Keratinocyte (primary cell): ENCODE measurements around the gene PSAPL1.

ENCODE experiments used
- EZH2 ChIP-seq: IDR thresholded peaks from one replicate; pipeline ENCODE4 v1.6.1; 2012; ENCODE audit warnings: inconsistent platforms, mild to moderate bottlenecking, low read length, moderate library complexity
- TF ChIP-seq, protein P1 (sequence below), 3 experiments: IDR thresholded peaks in 1 of 3; conservative IDR thresholded peaks in 1 of 3; optimal IDR thresholded peaks in 1 of 3; 2 replicates in 2 of 3; 3 replicates in 1 of 3; pipeline versions ENCODE3 to v1.5.1; 2011; ENCODE audit warnings: low read length in 3 of 3, mild to moderate bottlenecking in 3 of 3, moderate library complexity in 2 of 3, control low read depth in 1 of 3, inconsistent platforms in 1 of 3; ENCODE audit not compliant: insufficient read depth in 2 of 3; ENCODE audit errors: extremely low read depth in 1 of 3

DNA sequence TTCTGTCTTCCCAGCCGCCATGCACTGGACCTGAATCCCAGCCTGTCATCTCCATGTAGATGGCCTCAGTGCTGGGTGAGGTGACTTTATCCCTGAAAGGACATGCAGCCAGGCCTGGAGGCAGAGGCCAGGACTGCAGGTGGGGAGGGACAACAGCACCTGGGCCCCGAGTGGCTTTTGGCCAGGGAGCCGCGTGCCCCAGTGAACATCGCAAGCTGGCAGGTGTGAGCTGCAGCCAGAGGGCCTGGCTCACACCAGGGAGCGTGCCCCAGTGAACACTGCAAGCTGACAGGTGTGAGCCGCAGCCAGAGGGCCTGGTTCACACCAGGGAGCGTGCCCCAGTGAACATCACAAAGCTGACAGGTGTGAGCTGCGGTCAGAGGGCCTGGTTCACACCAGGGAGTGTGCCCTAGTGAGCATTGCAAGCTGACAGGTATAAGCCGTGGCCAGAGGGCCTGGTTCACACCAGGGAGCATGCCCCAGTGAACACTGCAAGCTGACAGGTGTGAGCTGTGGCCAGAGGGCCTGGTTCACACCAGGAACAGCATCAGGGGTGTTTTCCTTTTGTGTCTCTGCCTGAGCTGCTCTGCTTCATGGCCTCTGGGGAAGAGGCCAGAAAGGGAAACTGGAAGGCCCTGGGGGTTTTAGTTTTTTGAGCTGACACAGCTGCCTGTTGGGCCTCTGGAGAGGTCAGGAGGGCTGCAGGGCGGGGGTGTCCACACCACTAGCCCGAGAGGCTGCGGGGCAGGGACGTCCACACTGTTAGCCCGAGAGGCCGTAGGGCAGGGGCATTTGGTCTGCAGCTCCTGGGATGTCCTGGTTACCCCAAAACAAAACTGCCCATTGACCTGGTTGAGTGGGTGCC is 22.7 kb upstream of the PSAPL1 start:
- TF ChIP-seq, protein P1, sequence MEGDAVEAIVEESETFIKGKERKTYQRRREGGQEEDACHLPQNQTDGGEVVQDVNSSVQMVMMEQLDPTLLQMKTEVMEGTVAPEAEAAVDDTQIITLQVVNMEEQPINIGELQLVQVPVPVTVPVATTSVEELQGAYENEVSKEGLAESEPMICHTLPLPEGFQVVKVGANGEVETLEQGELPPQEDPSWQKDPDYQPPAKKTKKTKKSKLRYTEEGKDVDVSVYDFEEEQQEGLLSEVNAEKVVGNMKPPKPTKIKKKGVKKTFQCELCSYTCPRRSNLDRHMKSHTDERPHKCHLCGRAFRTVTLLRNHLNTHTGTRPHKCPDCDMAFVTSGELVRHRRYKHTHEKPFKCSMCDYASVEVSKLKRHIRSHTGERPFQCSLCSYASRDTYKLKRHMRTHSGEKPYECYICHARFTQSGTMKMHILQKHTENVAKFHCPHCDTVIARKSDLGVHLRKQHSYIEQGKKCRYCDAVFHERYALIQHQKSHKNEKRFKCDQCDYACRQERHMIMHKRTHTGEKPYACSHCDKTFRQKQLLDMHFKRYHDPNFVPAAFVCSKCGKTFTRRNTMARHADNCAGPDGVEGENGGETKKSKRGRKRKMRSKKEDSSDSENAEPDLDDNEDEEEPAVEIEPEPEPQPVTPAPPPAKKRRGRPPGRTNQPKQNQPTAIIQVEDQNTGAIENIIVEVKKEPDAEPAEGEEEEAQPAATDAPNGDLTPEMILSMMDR (optimal IDR thresholded peaks at IDR 0.05 in 1 of 3, IDR thresholded peaks at IDR 0.05 in 1 of 3, conservative IDR thresholded peaks at IDR 0.05 in 1 of 3; ENCODE audit: extremely low read depth in 1 of 3, insufficient read depth in 2 of 3, low read length in 3 of 3), result no peak
- TF ChIP-seq EZH2, result no peak
